Activated T-cell treated with anti-CD3 and anti-CD28 coated beads for 48 hours (primary cell): ENCODE measurements around the gene MAML2.

Experiments used
- DNase-seq: peaks from one replicate; pipeline ENCODE4 v3.0.0-alpha.2; 2020; ENCODE audit warnings: low read depth

MAML2 gene

GRCh38 chr11:96125400-96125799 lies 217.6 kb downstream of the MAML2 start:
- DNase-seq = no peak

GRCh38 chr11:96124155-96124554 lies 218.8 kb downstream of the MAML2 start:
- no peak for DNase-seq

- no peak for DNase-seq
Measured at GRCh38 chr11:96123301-96123700, 219.7 kb downstream of the MAML2 start.

GRCh38 chr11:96122601-96123074 lies 220.4 kb downstream of the MAML2 start:
- no peak for DNase-seq

GRCh38 chr11:96119211-96119610 lies 223.8 kb downstream of the MAML2 start:
- no peak for DNase-seq

GRCh38 chr11:96116376-96116775 lies 226.6 kb downstream of the MAML2 start:
- no peak for DNase-seq

GRCh38 chr11:96114178-96115064 lies 228.6 kb downstream of the MAML2 start:
- DNase-seq = no peak

- no peak for DNase-seq
Measured at GRCh38 chr11:96113193-96113681, 229.8 kb downstream of the MAML2 start.

GRCh38 chr11:96112192-96113128 lies 230.5 kb downstream of the MAML2 start:
- no peak for DNase-seq

- no peak for DNase-seq
Measured at GRCh38 chr11:96111308-96111707, 231.7 kb downstream of the MAML2 start.

GRCh38 chr11:96110302-96110701 lies 232.7 kb downstream of the MAML2 start:
- no peak for DNase-seq

GRCh38 chr11:96109331-96110030 lies 233.5 kb downstream of the MAML2 start:
- DNase-seq = no peak

- DNase-seq = no peak
Measured at GRCh38 chr11:96107143-96107824, 235.7 kb downstream of the MAML2 start.

GRCh38 chr11:96106645-96107044 lies 236.3 kb downstream of the MAML2 start:
- no peak for DNase-seq

GRCh38 chr11:96105944-96106343 lies 237.1 kb downstream of the MAML2 start:
- DNase-seq = no peak

- DNase-seq = no peak
Measured at GRCh38 chr11:96105197-96105895, 237.6 kb downstream of the MAML2 start.

- DNase-seq = no peak
Measured at GRCh38 chr11:96104496-96104895, 238.5 kb downstream of the MAML2 start.

- DNase-seq = no peak
Measured at GRCh38 chr11:96103721-96104120, 239.3 kb downstream of the MAML2 start.

GRCh38 chr11:96103102-96103501 lies 239.9 kb downstream of the MAML2 start:
- no peak for DNase-seq

GRCh38 chr11:96102664-96103078 lies 240.3 kb downstream of the MAML2 start:
- no peak for DNase-seq

- no peak for DNase-seq
Measured at GRCh38 chr11:96101146-96101545, 241.8 kb downstream of the MAML2 start.
